DMS79 treated with DMSO at 0.1 percent for 48 hours (cell line): Measurements from ENCODE around the gene MIPEP.
"Not testable (repeated sequence)": the region's sequence is repeated elsewhere in the genome, so short reads cannot be mapped to it uniquely, and the experiment has no call there.

Experiments
- DNase-seq: peaks from one replicate; lab custom pipeline; 2025; lab: John Stamatoyannopoulos, UW

The MIPEP gene

GRCh38 chr13:23888658-23889614 is at the start of gene MIPEP:
MIPEP (minus strand) TSS chr13:23889400; CDS start chr13:23889320, 80 bp downstream.
- peak; percentile 68 for DNase-seq

GRCh38 chr13:23934520-23934919 is 45.3 kb upstream of the MIPEP start:
- no peak for DNase-seq

DNA sequence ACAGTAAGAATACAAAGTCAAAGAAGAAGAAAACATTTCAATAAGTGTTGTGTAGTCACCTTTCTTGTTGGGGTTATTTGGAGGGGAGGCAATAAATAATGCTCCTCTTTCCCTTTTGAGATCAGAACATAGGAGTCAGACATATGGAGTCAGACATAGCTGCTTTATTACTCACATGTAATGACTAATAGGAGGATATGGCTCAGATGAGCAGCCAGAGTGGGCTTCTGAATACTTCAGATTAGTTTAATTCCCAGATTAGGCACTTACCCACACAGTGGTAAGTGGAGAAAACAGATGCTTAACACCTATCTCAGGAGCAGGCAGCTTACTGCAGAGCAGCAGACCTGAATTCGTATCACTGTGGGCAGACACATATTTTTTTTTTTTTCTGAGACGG is 39.8 kb upstream of the MIPEP start:
- no peak for DNase-seq

DNA sequence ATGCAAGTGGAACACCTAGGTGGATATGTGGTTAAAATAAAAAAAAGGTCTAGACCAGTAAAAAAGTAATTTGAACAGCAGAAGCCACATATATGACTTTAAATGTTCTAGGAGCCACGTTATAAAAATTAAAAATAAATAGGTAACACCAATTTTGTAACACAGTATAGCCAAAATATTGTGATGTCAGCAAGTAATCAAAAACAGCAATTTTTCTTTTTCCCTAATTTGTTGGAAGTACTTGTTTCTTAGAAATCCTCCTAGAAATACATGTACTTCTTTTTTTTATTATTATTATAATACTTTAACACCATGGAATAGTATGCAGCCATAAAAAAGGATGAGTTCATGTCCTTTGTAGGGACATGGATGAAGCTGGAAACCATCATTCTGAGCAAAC is 33.8 kb upstream of the MIPEP start:
- DNase-seq, result no peak

DNA sequence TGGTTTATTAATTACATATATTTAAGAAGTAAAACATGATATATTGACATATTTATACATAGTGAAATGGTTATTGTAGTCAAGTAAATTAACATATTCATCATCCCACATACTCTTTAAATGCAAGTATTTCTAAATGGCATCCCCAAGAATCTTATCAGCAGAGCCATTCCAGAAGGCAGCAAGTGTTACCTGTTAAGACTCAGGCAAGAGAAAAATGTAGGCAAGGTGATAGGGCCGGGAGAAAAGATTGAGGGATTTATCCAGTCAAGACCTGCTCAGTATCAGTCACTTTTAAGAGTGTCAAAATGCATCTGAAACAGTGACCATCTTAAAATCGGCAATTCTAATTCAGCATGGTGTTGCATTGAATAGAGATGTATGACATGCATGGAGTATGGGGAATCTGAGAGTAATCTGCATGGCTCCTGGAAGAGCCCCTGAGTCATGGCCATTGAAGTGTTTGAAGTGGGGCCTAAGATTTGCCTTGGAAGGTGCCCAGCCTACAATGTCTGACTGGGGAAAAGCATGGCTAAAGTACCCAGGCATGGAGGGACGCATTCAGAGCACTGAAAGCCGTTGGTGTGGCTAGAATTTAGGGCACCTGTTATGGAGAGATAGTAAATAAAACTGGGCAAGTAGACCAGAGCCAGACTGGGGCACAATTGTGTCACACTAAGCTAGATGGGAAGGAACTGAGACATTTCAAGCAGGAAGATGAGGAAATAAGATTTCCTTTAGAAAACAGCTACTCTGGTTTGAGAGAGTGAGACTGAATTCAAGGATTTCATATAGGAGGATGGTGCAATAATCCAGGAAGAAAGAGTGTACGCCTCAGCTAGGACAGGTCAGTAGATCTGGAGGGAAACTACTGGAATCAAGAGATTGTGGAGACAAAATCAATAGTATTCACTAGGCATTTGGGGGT is 33.1 kb upstream of the MIPEP start:
- DNase-seq, result no peak

DNA sequence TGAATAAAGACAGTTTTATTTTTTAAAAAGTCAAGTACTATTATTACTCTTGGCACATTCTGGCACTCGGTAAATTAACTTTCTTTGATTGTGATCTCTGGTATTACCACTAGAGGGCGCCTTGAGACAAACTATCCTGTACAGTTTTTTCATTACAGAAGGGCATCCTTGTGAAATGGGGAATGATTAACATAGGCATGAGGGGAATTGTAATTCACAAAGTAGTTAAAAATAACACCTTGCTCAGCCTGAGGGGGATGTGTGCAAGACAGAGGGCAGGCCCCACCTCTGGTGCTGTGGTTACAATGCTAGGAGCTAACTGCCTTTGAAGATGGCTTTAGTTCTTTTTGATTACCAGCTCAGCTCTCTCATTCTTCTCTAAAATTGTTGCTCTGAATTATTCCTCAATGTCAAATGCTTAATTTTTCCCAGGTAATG is 32.3 kb upstream of the MIPEP start:
- no peak for DNase-seq

GRCh38 chr13:23919006-23919405 is 29.8 kb upstream of the MIPEP start:
- DNase-seq, result no peak

DNA sequence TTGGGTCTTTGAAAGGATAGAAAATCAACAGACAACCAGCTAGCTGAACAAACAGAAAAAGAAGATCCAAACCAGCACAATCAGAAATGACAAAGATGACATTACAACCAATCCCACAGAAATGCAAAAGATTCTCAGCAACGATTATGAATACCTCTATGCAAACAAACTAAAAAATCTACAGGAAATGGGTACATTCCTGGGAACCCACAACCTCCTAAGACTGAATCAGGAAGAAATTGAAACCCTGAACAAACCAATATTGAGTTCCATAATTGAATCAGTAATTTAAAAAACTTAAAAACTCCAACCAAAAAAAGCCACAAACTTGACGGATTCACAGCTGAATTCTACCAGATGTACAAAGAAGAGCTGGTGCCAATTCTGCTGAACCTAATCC is 29.0 kb upstream of the MIPEP start:
- DNase-seq, result no peak

DNA sequence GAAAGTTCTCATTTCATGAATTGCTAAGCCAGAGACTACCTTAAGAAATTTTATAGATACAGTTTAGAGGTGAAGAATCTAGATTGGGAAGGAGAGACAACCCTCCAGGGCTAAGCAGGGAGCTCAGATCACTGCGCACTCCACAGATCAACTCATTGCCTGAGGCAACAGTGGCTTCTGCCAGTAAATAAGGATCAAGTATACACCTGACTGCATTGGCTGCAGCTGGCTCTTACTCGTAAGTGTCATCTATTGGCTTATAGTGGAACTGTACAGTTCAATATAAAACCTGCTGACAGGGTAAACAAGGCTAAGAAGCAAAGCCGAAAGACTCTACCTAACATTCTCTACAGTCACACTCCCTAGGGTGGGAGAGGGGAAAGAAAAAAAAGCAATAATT is 26.1 kb upstream of the MIPEP start:
- DNase-seq, result peak; percentile 2

GRCh38 chr13:23912469-23912868 is 23.3 kb upstream of the MIPEP start:
- no peak for DNase-seq

GRCh38 chr13:23909606-23910005 is 20.4 kb upstream of the MIPEP start:
- DNase-seq, result no peak

GRCh38 chr13:23905766-23906165 is 16.6 kb upstream of the MIPEP start:
- DNase-seq, result no peak

- DNase-seq, result no peak
These were observed 14.7 kb upstream of the MIPEP start for GRCh38 chr13:23903906-23904280.

GRCh38 chr13:23902975-23903905 is 14.0 kb upstream of the MIPEP start:
- DNase-seq, result no peak

DNA sequence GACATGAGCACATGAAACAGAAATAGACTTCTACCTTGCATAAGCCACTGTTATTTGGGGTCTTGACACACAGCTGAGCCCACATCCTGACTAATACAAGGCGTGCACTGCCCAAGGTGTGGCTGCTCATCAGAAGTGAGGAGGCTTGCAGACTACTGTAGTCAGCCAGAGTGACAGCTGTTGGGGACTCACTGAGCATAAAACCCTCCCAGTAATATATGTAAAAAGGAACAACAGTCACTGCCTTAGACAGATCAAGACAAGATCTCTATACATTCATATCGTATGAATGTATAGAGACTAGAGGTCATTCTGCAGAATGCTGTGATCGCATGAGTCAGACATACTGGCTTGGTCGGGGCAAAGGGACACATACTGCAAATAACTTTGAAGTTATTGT is 12.2 kb upstream of the MIPEP start:
- DNase-seq, result no peak

- DNase-seq, result peak; percentile 14
These were observed 10.4 kb upstream of the MIPEP start for GRCh38 chr13:23899555-23899954.

DNA sequence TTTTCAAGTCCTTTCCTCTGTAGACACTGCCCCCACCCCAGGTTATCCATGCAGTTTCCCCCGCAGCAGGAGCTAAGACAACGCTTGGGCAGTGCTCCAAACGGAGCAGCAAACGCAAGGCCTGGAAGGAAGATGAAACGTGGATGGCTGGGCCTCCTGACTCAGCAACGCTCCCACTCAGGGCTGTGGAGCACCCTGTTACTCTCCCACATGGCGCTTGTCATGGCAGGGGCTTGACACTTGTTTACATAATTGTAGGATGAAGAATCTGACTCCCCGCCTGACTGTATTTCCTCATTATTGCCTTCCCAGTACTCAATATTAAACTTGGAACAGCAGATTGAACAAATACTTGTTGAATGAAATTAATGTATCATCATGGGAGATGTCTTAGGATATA is 8.9 kb upstream of the MIPEP start:
- no peak for DNase-seq

DNA sequence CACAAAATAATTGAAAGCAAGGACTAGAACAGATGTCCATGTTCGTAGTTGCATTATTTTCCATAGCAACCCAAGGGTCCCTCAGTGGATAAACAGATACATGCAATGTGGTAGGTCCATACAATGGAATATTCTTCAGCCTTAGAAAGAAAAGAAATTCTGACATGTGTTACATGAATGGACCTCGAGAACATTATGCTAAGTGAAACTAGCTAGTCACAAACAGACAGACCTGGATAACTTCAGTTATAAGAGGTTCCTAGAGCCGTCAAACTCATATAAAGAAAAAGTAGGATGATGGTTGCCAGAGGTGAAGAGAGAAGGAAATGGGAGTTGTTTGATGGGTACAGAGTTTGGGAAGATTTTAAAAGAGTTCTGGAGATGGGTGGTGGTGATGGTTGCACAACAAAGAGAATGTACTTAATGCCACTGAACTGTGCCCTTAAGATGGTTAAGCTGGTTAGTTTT is 8.3 kb upstream of the MIPEP start, which contains the start of gene C1QTNF9B:
C1QTNF9B (minus strand) TSS at position 51 of the 468 bp plus-strand sequence.
- DNase-seq, result not testable (repeated sequence)

GRCh38 chr13:23894746-23895145 is 5.5 kb upstream of the MIPEP start:
- DNase-seq, result not testable (repeated sequence)

DNA sequence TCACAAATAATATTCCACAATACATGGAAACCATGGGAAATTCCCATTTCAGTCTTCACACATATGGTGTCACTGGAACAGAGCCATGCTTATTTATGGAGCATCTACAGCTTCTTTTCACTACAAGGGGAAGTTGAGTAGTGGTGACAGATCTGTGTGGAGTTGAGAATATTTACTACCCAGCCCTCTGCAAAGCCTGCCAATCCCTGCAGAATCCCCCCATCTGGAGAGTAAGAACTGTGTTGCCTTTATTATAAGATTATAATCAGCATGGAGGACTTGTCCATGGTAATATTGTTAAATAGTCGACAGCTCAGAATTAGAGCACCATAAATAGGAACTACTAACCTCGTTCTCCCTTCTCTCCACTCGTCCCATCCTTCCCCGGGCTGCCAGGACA is 4.6 kb upstream of the MIPEP start:
- not testable (repeated sequence) for DNase-seq
